ENCODE data around the gene HCN1.

- TF ChIP-seq CTCF (conservative IDR thresholded peaks at IDR 0.05; ENCODE audit: low read depth, low read length) (no peak), EZH2 (IDR thresholded peaks at IDR 0.05; ENCODE audit: borderline replicate concordance, low read depth, low read length, poor library complexity, severe bottlenecking) (no peak)
Observed at GRCh38 chr5:45261125-45261524, 435.1 kb downstream of the HCN1 start.

All from A673 (cell line).